ENCODE data around the gene SLC26A1.

Gene SLC26A1

GRCh38 chr4:948101-948935, 44.9 kb downstream of the SLC26A1 start:
- TF ChIP-seq CREB1 (IDR thresholded peaks at IDR 0.05; ENCODE audit: low read depth) (no peak), RAD21 (IDR thresholded peaks at IDR 0.05; ENCODE audit: low read depth) (no peak), REST (IDR thresholded peaks at IDR 0.05; ENCODE audit: low read depth) (no peak), NFIC (IDR thresholded peaks at IDR 0.05) (no peak), EP300 (IDR thresholded peaks at IDR 0.05; ENCODE audit: borderline replicate concordance) (no peak), USF1 (IDR thresholded peaks at IDR 0.05) (no peak), EGR1 (IDR thresholded peaks at IDR 0.05) (no peak), YY1 (IDR thresholded peaks at IDR 0.05; ENCODE audit: low read depth) (no peak), FOXM1 (IDR thresholded peaks at IDR 0.05; ENCODE audit: borderline replicate concordance, low read depth) (no peak), TCF12 (IDR thresholded peaks at IDR 0.05; ENCODE audit: low read depth) (no peak), MAX (IDR thresholded peaks at IDR 0.05) (no peak), TAF1 (IDR thresholded peaks at IDR 0.05; ENCODE audit: low read depth) (no peak), CEBPB (IDR thresholded peaks at IDR 0.05) (no peak), TEAD4 (IDR thresholded peaks at IDR 0.05) (no peak), ZBTB7A (IDR thresholded peaks at IDR 0.05; ENCODE audit: low read depth) (no peak)

GRCh38 chr4:947491-947971, 45.7 kb downstream of the SLC26A1 start:
- TF ChIP-seq CREB1 (IDR thresholded peaks at IDR 0.05; ENCODE audit: low read depth) = no peak
- TF ChIP-seq MAX (IDR thresholded peaks at IDR 0.05) = no peak
- no peak for TF ChIP-seq REST (IDR thresholded peaks at IDR 0.05; ENCODE audit: low read depth)
- no peak for TF ChIP-seq CEBPB (IDR thresholded peaks at IDR 0.05)
- no peak for TF ChIP-seq TAF1 (IDR thresholded peaks at IDR 0.05; ENCODE audit: low read depth)
- TF ChIP-seq TEAD4 (IDR thresholded peaks at IDR 0.05) = no peak

DNA sequence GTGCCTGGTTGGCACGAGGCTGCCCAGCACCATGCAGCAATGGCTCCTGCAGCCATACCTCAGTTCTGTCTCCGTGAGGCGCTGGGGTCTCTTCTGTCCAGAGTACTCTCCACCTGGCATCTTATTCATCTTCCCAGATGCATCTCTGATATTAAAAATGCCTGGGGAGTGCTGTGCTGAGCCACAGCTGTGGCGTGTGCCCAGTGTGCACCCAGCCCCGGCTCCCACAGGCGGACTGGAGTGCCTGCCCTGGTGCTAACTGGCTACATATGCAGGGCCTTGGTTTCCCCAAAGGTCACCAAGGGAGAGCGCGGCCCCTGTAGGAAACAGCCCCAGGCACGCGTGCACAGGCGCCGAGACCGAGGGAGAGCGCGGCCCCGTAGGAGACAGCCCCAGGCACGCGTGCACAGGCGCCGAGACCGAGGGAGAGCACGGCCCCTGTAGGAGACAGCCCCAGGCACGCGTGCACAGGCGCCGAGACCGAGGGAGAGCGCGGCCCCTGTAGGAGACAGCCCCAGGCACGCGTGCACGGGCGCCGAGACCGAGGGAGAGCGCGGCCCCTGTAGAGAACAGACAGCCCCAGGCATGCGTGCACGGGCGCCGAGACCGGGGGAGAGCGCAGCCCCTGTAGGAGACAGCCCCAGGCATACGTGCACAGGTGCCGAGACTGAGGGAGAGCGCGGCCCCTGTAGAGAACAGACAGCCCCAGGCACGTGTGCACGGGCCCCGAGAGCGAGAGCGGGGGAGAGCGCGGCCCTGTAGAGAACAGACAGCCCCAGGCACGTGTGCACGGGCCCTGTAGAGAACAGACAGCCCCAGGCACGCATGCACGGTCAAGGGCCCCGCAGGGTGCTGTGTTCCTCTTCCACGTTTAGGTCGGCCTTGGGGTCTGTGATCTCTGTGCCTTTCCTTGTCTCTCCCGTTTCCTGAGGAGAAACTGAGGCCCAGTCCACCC, 46.4 kb downstream of the SLC26A1 start:
- TF ChIP-seq CREB1 (IDR thresholded peaks at IDR 0.05; ENCODE audit: low read depth) = no peak

DNA sequence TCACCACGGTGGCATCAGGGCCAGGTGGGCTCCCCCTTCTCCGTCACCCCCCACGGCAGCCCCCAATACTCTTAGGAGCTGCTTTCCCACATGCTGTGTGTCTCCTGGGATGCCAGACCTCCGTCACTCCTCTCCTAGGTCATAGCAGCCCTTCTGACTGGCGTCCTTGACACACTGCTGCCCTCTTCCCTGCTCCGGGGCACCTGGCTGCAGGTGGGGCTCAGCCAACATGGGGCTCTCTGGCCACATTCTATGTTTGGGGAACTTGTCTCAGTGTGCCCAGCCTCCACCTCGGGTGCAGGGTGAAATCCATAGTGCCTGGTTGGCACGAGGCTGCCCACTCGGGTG, 47.1 kb downstream of the SLC26A1 start:
- TF ChIP-seq TCF12 (IDR thresholded peaks at IDR 0.05; ENCODE audit: low read depth) = no peak
- TF ChIP-seq NFIC (IDR thresholded peaks at IDR 0.05) = no peak
- no peak for TF ChIP-seq USF1 (IDR thresholded peaks at IDR 0.05)

DNA sequence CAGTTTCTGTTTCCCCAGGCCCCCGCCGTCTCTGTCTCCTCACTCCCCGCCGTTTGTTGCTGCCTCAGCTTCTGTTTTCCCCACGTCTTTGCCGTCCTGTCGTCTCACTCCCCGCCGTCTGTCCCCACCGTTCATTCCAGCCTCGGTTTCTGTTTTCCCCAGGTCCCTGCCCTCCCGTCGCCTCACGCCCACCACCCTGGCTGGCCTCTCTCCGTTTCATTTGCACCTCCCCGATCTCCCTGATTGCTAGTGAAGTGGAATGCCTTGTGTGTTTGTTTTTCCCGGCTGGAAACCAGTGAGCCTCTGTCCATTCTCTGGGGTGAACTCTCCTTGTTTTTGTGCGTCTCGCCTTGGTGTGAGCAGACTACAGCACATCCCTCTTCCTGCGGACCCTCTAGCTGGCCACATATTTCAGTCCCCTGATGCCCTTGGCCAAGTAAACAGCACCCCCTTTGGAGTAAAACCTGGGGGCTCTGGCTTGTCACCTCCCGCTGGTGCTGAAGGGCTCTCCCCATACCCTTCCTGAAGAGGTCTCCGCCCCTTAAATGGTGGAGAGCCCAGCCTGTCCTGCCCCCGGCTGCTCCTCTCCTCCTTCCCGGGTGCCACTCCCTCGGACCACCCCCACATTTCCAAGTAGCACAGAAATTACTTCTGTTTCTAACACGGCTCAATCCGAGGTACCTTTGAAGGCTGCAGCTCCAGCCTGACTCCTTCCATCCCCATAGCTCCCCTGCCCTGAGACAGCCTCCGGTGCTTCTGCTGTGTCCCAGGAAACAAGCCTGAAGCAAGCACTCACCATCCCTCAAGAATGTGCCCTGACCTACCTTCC, 47.7 kb downstream of the SLC26A1 start:
- no peak for TF ChIP-seq TCF12 (IDR thresholded peaks at IDR 0.05; ENCODE audit: low read depth)
- TF ChIP-seq YY1 (IDR thresholded peaks at IDR 0.05; ENCODE audit: low read depth) = no peak
- TF ChIP-seq USF1 (IDR thresholded peaks at IDR 0.05) = no peak
- no peak for TF ChIP-seq MAX (IDR thresholded peaks at IDR 0.05)
- no peak for TF ChIP-seq NFIC (IDR thresholded peaks at IDR 0.05)
- TF ChIP-seq FOXM1 (IDR thresholded peaks at IDR 0.05; ENCODE audit: borderline replicate concordance, low read depth) = no peak
- TF ChIP-seq REST (IDR thresholded peaks at IDR 0.05; ENCODE audit: low read depth) = no peak
- no peak for TF ChIP-seq CREB1 (IDR thresholded peaks at IDR 0.05; ENCODE audit: low read depth)
- TF ChIP-seq EP300 (IDR thresholded peaks at IDR 0.05; ENCODE audit: borderline replicate concordance) = no peak
- no peak for TF ChIP-seq RAD21 (IDR thresholded peaks at IDR 0.05; ENCODE audit: low read depth)
- TF ChIP-seq TAF1 (IDR thresholded peaks at IDR 0.05; ENCODE audit: low read depth) = no peak
- no peak for TF ChIP-seq EGR1 (IDR thresholded peaks at IDR 0.05)
- no peak for TF ChIP-seq CEBPB (IDR thresholded peaks at IDR 0.05)
- no peak for TF ChIP-seq TEAD4 (IDR thresholded peaks at IDR 0.05)
- TF ChIP-seq ZBTB7A (IDR thresholded peaks at IDR 0.05; ENCODE audit: low read depth) = no peak

Data from Ishikawa (cell line).